ENCODE data around the gene RCOR2.

- TF ChIP-seq RAD21 (IDR thresholded peaks at IDR 0.05; ENCODE audit: low read length) (no peak), CEBPB (IDR thresholded peaks at IDR 0.05; ENCODE audit: low read depth, low read length) (no peak), RCOR1 (IDR thresholded peaks at IDR 0.05; ENCODE audit: insufficient replicate concordance, low read length) (no peak), CHD1 (IDR thresholded peaks at IDR 0.05; ENCODE audit: low read depth, low read length) (no peak), CTCF (conservative IDR thresholded peaks at IDR 0.05; ENCODE audit: low read depth, low read length) (no peak), MAZ (IDR thresholded peaks at IDR 0.05; ENCODE audit: borderline replicate concordance, low read depth, low read length) (no peak), POLR2A (IDR thresholded peaks at IDR 0.05; ENCODE audit: low read depth, low read length) (no peak), BHLHE40 (IDR thresholded peaks at IDR 0.05; ENCODE audit: low read depth, low read length) (no peak), MAFK (IDR thresholded peaks at IDR 0.05; ENCODE audit: low read depth, low read length) (no peak), ELK1 (IDR thresholded peaks at IDR 0.05; ENCODE audit: borderline replicate concordance, low read depth, low read length) (no peak), RFX5 (IDR thresholded peaks at IDR 0.05; ENCODE audit: low read depth, low read length) (no peak), FOS (IDR thresholded peaks at IDR 0.05; ENCODE audit: low read depth, low read length) (no peak), SMC3 (IDR thresholded peaks at IDR 0.05; ENCODE audit: low read depth, low read length) (no peak)
- TF ChIP-seq, protein P1, sequence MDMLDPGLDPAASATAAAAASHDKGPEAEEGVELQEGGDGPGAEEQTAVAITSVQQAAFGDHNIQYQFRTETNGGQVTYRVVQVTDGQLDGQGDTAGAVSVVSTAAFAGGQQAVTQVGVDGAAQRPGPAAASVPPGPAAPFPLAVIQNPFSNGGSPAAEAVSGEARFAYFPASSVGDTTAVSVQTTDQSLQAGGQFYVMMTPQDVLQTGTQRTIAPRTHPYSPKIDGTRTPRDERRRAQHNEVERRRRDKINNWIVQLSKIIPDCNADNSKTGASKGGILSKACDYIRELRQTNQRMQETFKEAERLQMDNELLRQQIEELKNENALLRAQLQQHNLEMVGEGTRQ (IDR thresholded peaks at IDR 0.05; ENCODE audit: low read depth, low read length): no peak
Observed at GRCh38 chr11:63883791-63884190, 33.2 kb downstream of the RCOR2 start.
